Pancreas (tissue), 10 donors: ENCODE data around the gene PSMC4. TPM values are rescaled to one million over a fixed set of nuclear protein-coding genes. Genes with fewer than 3 reads are reported as not detected.

Source experiments
- ATAC-seq, 4 donors: fragments of 200-7000 bp; cut with Tn5 transposase; one replicate each; pipeline versions ENCODE4 v1.8.0 to v1.9.1; 2020; ENCODE audit warnings: mild to moderate bottlenecking in 4 of 4, moderate library complexity in 4 of 4
- DNase-seq, 6 donors: peaks; one replicate each; pipeline ENCODE4 v3.0.0-alpha.2; 2020
- FAIRE-seq: peaks from 2 replicates; lab custom pipeline; 2012; peaks lifted over from hg19 to GRCh38; lab: Jason Lieb, UNC
- H3K27ac ChIP-seq, 4 donors: fragments of 200-600 bp; sonication (generic); 1 replicate in 3 of 4; 2 replicates in 1 of 4; pipeline versions ENCODE4 v1.5.0 to v1.8.0; 2020
- H3K27me3 ChIP-seq, 4 donors: fragments of 200-600 bp; one replicate each; pipeline ENCODE4 v1.8.0; 2021
- H3K36me3 ChIP-seq, 3 donors: fragments of 200-600 bp; sonication (generic) in 1 of 3; one replicate each; pipeline versions ENCODE4 v1.5.0 to v1.8.0; 2020 to 2021
- H3K4me1 ChIP-seq, 3 donors: fragments of 200-600 bp; one replicate each; pipeline ENCODE4 v1.8.0; 2021
- H3K4me3 ChIP-seq, 4 donors: fragments of 200-600 bp; sonication (generic) in 2 of 4; one replicate each; pipeline versions ENCODE4 v1.5.0 to v1.8.0; 2020 to 2021
- H3K9me3 ChIP-seq, 4 donors: fragments of 200-600 bp; one replicate each; pipeline ENCODE4 v1.8.0; 2021
- WGBS, 2 donors: extraction: QIAGEN DNeasy Blood & Tissue Kit; methylation state at CpG; one replicate each; pipeline ENCODE4 v1.1.7; 2013; 5-methylcytosine and 5-hydroxymethylcytosine counted together
- intact Hi-C, 3 donors: fragments of 100-400 bp; cut with DNase I; formaldehyde crosslinking; loops; one replicate each; pipeline versions ENCODE4 v1.11.1 to v1.14.2; 2022
- polyA plus RNA-seq, 2 donors: library from polyadenylated mRNA; stranded (reverse); fragments of 200-250 nt; gene quantifications; one replicate each; pipeline ENCODE4 v1.2.3, GENCODE V29; 2013
- total RNA-seq, 6 donors: library from RNA; stranded (reverse); fragmentation: NEBNext Ultra II Directional in 4 of 6; extraction: Animal tissue kit (Norgen Biotek cat#: 25700) in 4 of 6; gene quantifications; one replicate each; pipeline versions ENCODE4 v1.2.1 to v1.2.4, GENCODE V29; 2021 to 2023
- TF ChIP-seq, protein P1 (sequence below), 4 donors: fragments of 200-600 bp; sonication (generic) in 3 of 4; IDR thresholded peaks; one replicate each; pipeline versions ENCODE4 v1.5.0 to v1.8.0; 2021; ENCODE audit warnings: antibody characterized with exemption in 4 of 4
- donor health status: healthy with polysubstance abuse.
- donor health status: DM: no; HTN: no; CAD: no; lungs with moderate emphysema.
- donor health status: DM: no; HTN: no; CAD: no.
- donor health status: control.
- donor health status: control.
- donor health status: Bipolar disorder and iron deficiency.
- donor health status: DM: yes; HTN: yes; CAD: no.
- donor health status: DM: no; HTN: no; CAD: no.
- donor health status: DM: no; HTN: no; CAD: no.
- donor health status: DM: yes; HTN: yes; CAD: no.

The PSMC4 gene
- total and polyA plus RNA-seq, 8 donors: 14.4 to 45.2 (median 30.0) TPM

DNA sequence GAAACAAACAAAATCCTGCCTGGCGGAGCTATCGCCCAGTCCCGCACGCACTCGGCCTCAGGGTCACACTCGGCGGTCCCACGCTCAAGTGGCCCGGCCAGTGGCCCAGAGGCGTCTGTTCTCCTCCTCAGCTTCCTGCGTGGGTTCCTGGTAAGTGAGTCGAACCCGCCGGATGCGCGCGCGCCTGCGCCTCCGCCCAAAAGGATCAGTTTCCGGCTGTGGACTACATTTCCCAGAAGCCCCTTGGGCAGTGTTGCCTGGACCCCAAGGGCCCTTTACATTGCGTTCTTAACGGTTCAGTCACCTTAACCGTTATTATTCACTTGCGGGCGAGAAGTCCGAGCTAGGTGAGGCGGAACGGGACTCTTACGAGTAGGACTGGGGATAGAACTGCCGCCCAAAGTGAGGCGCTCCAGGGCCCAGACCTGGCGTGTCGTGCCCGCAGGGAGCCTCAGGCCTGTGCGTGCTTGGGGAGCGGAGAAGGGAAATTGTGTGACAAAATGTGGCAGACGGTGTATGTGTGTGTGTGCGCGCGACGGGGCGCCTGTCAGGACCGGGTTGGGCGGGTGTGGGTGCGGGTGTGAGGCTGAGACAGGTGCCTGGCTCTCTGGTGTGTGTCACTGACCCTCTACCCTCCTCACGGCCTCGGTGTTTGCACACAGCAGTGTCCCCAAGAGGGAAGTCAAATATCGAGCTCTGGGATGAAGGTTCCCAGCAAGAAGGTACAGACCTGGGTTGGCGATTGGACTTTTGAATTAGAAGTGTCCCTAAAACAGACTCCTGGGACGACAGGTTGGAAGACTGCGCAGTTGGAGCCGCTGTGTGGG, 26.1 kb downstream of the PSMC4 start, which contains the start of gene ZNF546:
ZNF546 (plus strand) TSS at position 250 of the 827 bp plus-strand sequence. CDS start 1,267 bp downstream, outside the sequence.
- no peaks in the 10 kb centered on the region for H3K27me3 ChIP-seq
- H3K4me3 ChIP-seq: peak within 1 kb of the TSS; percentile 67 to 80 (median 74)
- no peaks in the 10 kb centered on the region for H3K9me3 ChIP-seq
- FAIRE-seq (no peak), DNase-seq (peak; percentile 82 to 93 (median 88)), ATAC-seq (peak; percentile 96 to 99 (median 98))
- intact Hi-C loops: no loop called here
- no peaks in the 10 kb centered on the region for H3K4me1 ChIP-seq
- TF ChIP-seq, protein P1, sequence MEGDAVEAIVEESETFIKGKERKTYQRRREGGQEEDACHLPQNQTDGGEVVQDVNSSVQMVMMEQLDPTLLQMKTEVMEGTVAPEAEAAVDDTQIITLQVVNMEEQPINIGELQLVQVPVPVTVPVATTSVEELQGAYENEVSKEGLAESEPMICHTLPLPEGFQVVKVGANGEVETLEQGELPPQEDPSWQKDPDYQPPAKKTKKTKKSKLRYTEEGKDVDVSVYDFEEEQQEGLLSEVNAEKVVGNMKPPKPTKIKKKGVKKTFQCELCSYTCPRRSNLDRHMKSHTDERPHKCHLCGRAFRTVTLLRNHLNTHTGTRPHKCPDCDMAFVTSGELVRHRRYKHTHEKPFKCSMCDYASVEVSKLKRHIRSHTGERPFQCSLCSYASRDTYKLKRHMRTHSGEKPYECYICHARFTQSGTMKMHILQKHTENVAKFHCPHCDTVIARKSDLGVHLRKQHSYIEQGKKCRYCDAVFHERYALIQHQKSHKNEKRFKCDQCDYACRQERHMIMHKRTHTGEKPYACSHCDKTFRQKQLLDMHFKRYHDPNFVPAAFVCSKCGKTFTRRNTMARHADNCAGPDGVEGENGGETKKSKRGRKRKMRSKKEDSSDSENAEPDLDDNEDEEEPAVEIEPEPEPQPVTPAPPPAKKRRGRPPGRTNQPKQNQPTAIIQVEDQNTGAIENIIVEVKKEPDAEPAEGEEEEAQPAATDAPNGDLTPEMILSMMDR (IDR thresholded peaks at IDR 0.05): no peak
- peak within 1 kb of the TSS; percentile 62 to 73 (median 70) for H3K27ac ChIP-seq
- H3K36me3 ChIP-seq: no peaks in the 10 kb centered on the region
- 2 to 3% methylated on average over 53 of the region's 53 CpGs for WGBS, 2 donors

GRCh38 chr19:39997638-39998216, 26.8 kb downstream of the PSMC4 start:
- TF ChIP-seq, protein P1 (IDR thresholded peaks at IDR 0.05): no peak
- Histone ChIP-seq H3K4me1 (no peaks in the 10 kb centered on the region), H3K27me3 (no peaks in the 10 kb centered on the region), H3K4me3 (peak overlapping the region in 3 of 4 donors; percentile 67 to 80 (median 76)), H3K9me3 (no peaks in the 10 kb centered on the region), H3K36me3 (no peaks in the 10 kb centered on the region), H3K27ac (peak overlapping the region in 3 of 4 donors; percentile 70 to 73 (median 71))
- intact Hi-C loops: no loop called here
- 65 to 69% methylated on average over 5 of the region's 5 CpGs for WGBS, 2 donors
- FAIRE-seq (no peak), ATAC-seq (peak in 2 of 4 donors; percentile 17 to 22), DNase-seq (no peak)

- TF ChIP-seq, protein P1 (IDR thresholded peaks at IDR 0.05): no peak
- WGBS, 2 donors: 94 to 98% methylated on average over 4 of the region's 4 CpGs
- FAIRE-seq: no peak
Measured at GRCh38 chr19:39998501-39998900, 27.5 kb downstream of the PSMC4 start.

DNA sequence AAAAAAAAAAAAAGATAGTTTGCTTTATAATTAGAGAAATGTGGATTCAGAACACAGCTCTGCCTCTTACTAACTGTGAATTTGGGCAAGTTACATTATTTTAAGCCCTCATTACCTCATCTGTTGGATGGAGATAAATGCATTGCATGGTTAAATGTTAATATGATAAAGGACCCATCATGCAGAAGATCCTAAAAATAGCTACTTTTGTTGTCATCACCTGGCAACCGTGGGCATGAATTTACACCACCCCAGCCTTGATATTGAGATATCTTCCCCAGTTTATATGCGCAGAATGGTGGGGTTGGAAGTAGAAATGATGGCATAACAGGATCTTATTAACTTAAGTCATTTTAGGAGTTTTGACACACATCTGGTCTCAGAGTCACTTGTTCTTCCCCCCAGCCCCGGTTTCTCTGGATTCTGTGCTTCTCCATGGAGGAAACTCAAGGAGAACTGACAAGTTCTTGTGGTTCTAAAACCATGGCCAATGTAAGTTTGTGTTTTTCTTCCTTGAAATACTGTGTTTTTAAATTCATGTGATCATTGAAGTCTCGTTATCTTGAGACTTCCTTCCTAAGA, 34.8 kb downstream of the PSMC4 start:
- ATAC-seq (no peak), FAIRE-seq (no peak), DNase-seq (no peak)
- Histone ChIP-seq H3K9me3 (no peaks in the 10 kb centered on the region), H3K27ac (no peak overlapping the region), H3K36me3 (peaks cover 0 to 28% (median 9%) of the 10 kb centered on the region in 3 donors), H3K4me3 (no peak overlapping the region), H3K4me1 (no peaks in the 10 kb centered on the region), H3K27me3 (no peaks in the 10 kb centered on the region)
- TF ChIP-seq, protein P1 (IDR thresholded peaks at IDR 0.05): no peak
- 92% methylated on average over 4 of the region's 4 CpGs for WGBS, 2 donors
- intact Hi-C loops: no loop called here

More at GRCh38 chr19:39998501-39998900, 27.5 kb downstream of the PSMC4 start:
- ATAC-seq (no peak), DNase-seq (no peak)
- Histone ChIP-seq H3K27ac (no peak overlapping the region), H3K4me1 (no peaks in the 10 kb centered on the region), H3K36me3 (no peaks in the 10 kb centered on the region), H3K4me3 (no peak overlapping the region), H3K27me3 (no peaks in the 10 kb centered on the region), H3K9me3 (no peaks in the 10 kb centered on the region)
- intact Hi-C loops: no loop called here
